GM18505 (cell line): ENCODE measurements around the gene NCF2.

ENCODE experiments used
- ATAC-seq: cut with Tn5 transposase; IDR thresholded peaks from one replicate; pipeline ENCODE4 v1.9.1; 2021; ENCODE audit not compliant: unreplicated experiment
- POLR2A ChIP-seq: IDR thresholded peaks from 4 replicates; pipeline ENCODE4 v1.6.1; 2011; ENCODE audit warnings: borderline replicate concordance; ENCODE audit not compliant: insufficient read depth, insufficient read length; ENCODE audit errors: extremely low read depth

Gene NCF2, protein sequence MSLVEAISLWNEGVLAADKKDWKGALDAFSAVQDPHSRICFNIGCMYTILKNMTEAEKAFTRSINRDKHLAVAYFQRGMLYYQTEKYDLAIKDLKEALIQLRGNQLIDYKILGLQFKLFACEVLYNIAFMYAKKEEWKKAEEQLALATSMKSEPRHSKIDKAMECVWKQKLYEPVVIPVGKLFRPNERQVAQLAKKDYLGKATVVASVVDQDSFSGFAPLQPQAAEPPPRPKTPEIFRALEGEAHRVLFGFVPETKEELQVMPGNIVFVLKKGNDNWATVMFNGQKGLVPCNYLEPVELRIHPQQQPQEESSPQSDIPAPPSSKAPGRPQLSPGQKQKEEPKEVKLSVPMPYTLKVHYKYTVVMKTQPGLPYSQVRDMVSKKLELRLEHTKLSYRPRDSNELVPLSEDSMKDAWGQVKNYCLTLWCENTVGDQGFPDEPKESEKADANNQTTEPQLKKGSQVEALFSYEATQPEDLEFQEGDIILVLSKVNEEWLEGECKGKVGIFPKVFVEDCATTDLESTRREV

GRCh38 chr1:183590244-183591191 is at the start of gene NCF2:
Gene NCF2, minus strand, starts transcription at chr1:183590459. Its CDS starts 130 bp downstream, at chr1:183590329.
- TF ChIP-seq POLR2A = peak; percentile 66
- peak; percentile 77 for ATAC-seq

DNA sequence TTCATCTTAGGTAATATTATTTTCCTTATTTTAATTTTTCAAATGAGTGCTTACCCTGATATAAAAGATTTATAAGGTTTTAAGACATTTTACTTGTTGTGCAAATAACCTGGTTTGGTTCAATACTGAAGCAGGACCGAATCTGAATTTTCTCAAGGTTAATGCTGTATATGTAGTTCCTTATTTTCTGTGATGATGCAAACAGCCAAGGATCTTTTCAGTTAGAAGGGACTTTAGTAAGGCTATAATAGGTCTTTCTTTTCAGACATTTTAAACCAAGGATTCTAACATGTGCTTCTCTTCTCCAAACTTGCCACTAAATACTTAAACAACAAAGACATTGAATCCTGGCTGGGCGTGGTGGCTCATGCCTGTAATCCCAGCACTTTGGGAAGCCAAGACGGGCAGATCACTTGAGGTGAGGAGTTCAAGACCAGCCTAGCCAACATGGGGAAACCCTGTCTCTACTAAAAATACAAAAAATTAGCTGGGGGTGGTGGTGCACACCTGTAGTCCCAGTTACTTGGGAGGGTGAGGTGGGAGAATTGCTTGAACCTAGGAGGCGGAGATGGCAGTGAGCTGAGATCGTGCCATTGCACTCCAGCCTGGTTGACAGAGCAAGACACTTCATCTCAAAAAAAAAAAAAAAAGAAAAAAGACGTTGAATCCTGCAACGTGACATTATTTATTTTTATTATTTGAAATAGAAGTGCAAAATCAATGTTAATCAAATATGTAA is 48.6 kb upstream of the NCF2 start:
- no peak for TF ChIP-seq POLR2A
- ATAC-seq = no peak

- ATAC-seq = no peak
- no peak for TF ChIP-seq POLR2A
Observed at GRCh38 chr1:183636783-183637182, 46.5 kb upstream of the NCF2 start.

GRCh38 chr1:183636334-183636682 is 46.0 kb upstream of the NCF2 start:
- ATAC-seq = no peak
- no peak for TF ChIP-seq POLR2A

DNA sequence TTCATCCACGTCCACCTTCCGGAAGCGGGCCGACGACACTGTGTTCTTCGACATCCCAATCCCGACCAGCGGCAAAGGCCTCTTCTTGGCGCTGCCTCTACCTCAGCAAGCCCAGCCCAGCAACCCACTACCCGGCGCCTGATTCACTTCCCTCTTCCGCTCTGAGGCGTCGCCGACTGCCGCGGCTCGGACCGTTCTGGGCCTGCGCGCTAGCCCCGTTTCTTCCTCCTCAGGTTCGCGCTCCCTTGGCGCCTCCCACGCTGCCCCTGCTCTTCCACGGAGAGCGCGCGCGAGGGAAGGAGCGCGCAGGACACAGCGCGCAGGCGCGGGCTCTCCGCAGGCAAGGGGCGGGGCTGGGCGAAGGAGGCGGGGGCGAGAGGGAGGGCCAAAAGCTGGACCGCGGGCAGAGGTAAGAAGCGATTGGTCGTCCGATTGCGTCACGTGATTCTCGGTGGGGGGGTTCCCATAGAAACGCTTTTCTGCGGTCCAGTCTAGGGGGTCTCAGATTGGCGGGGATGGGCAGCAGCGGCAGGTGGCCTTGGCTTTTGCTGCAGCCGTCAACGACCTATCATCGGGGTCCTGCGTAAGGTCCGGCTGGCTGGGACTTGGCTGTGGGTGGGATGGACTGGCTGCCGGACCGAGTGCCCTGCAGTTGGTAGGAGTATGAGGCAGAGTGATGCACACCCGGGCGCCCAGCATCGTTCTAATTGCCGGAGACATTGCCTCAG is 45.5 kb upstream of the NCF2 start, which contains the start of gene ARPC5:
Gene ARPC5 (minus strand): TSS at position 178 of the 728 bp plus-strand sequence. CDS start 124 bp downstream, at position 54.
- TF ChIP-seq POLR2A = peak; percentile 96
- ATAC-seq = peak; percentile 87

DNA sequence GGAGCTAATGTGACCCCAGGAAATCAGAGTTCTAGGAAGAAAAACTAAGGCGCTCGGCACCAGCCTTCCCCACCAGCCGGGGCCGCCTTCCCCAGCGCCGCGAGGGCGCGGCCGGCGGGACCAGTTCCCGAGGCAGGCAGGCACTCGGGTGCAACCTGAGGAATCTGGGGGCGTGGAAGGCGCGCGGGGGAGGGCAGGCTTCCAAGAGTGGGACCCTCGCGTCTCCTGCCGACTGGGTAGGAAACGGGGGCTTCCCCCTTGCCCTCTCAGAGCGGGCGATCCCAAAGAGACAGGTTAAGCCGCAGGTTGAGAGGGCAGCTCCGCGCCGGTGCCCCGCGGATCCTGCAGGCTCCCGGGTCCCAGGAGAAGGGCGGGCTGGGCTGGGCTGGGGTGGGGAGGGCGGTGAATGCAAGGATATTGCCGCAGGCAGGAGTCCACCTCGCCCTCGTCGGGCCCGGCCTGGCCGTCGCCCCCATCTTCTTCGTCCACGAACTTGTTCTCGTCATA is 44.9 kb upstream of the NCF2 start:
- ATAC-seq = peak; percentile 9
- TF ChIP-seq POLR2A = no peak

DNA sequence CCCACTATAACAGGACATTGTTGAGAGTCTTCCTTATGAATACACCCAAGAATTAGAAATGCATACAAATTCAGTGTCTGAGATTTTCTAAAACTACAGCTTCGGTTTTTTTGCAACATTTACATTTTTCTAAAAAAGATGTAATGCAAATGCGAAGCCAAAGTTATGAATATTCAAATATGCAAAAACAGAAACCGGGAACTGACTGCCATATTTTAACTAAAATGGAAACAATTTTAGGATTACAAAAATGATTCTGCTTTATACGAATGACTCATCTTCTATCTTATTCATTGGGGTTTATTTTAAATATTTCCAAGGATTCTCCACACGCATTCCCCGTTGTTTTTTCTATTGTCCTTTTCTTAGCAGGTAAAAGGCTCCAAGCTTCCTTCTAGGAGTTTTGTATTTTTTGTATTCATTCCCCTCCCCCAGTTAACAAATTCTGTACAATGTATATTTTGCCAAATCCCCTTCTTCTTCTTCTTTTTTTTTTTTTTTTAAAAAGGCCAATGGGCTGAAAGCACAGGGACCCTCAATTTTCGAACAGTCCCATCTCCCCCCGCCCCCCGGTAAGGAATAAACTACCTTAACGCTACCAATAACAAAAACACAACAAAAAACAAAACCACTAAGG is 44.3 kb upstream of the NCF2 start:
- ATAC-seq = no peak
- peak; percentile 13 for TF ChIP-seq POLR2A

DNA sequence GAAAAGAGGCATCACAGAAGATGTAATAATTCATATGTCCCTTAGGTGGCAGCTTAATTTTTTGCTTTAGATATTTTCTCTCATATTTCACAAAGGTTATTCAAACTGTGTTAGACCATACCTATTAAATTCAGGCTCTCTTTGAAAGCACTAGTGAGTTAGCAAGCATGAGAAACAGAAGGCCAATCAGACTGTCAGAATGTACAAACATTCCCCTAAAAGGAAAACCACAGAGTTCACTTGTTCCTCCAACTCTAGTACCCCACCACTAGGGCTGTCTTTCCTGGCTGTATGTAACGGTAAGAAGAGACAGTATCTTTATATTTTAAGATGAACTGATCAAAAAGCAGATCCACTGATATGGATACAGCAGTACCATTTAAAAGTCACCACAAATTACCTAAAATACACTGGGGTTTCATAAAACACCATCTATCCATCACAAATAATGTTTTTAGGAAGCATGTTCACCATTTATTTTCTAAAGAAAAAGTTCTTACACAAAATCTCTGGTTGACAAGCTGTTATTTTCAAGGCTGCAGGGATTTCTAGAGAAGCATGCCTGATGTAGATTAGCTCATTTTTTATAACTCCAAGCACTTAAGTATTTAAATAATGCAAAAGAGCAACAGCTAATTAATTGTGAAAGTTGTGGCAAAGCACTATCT is 43.6 kb upstream of the NCF2 start:
- TF ChIP-seq POLR2A = peak; percentile 44
- no peak for ATAC-seq

DNA sequence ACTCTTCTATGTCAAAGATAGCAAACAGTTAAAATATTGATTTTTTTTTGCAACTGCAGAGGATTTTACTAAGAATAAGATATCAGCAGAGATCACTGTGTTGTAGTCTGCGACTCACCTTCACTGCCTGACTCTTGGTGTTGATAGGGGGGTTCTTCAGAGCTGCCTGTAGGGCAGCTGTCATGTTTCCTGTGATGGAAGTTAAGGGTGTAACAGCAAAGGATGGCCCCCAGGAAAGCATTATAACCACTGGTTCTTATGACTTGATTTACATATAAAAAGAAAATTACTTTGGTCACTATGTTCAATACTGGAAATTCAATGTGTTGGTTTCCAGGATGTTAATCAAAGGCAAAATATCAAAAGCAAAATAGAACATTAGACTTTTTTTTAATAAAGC is 42.7 kb upstream of the NCF2 start:
- no peak for ATAC-seq
- TF ChIP-seq POLR2A = no peak

GRCh38 chr1:183632114-183632513 is 41.9 kb upstream of the NCF2 start:
- no peak for TF ChIP-seq POLR2A
- no peak for ATAC-seq

GRCh38 chr1:183630748-183631147 is 40.5 kb upstream of the NCF2 start:
- TF ChIP-seq POLR2A = no peak
- ATAC-seq = no peak
